Measurements from ENCODE around the gene GRPEL2.

Gene GRPEL2, protein sequence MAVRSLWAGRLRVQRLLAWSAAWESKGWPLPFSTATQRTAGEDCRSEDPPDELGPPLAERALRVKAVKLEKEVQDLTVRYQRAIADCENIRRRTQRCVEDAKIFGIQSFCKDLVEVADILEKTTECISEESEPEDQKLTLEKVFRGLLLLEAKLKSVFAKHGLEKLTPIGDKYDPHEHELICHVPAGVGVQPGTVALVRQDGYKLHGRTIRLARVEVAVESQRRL

GRCh38 chr5:149345147-149345891 is at the start of gene GRPEL2:
Gene GRPEL2 (plus strand): TSS chr5:149345499. CDS start chr5:149345540, 41 bp downstream.
- Mint-ChIP-seq H3K27me3 (no peaks in the 10 kb centered on the region), H3K4me3 (peak within 1 kb of the TSS; percentile 95), H3K4me1 (peaks cover 53% of the 10 kb centered on the region), H3K36me3 (ENCODE audit: low read depth) (peaks cover 45% of the 10 kb centered on the region), H3K9me3 (no peaks in the 10 kb centered on the region), H3K27ac (peak within 1 kb of the TSS; percentile 94)
- ATAC-seq (peak; percentile 99), DNase-seq (peak; percentile 92)

GRCh38 chr5:149297340-149298025 is 47.8 kb upstream of the GRPEL2 start:
- no peak for ATAC-seq
- Mint-ChIP-seq H3K27me3 (peaks cover 2% of the 10 kb centered on the region), H3K9me3 (no peaks in the 10 kb centered on the region), H3K4me1 (peaks cover 18% of the 10 kb centered on the region), H3K36me3 (ENCODE audit: low read depth) (no peaks in the 10 kb centered on the region), H3K27ac (no peak overlapping the region), H3K4me3 (no peak overlapping the region)
- no peak for DNase-seq

GRCh38 chr5:149298163-149298562 is 47.1 kb upstream of the GRPEL2 start:
- no peaks in the 10 kb centered on the region for H3K9me3 Mint-ChIP-seq

DNA sequence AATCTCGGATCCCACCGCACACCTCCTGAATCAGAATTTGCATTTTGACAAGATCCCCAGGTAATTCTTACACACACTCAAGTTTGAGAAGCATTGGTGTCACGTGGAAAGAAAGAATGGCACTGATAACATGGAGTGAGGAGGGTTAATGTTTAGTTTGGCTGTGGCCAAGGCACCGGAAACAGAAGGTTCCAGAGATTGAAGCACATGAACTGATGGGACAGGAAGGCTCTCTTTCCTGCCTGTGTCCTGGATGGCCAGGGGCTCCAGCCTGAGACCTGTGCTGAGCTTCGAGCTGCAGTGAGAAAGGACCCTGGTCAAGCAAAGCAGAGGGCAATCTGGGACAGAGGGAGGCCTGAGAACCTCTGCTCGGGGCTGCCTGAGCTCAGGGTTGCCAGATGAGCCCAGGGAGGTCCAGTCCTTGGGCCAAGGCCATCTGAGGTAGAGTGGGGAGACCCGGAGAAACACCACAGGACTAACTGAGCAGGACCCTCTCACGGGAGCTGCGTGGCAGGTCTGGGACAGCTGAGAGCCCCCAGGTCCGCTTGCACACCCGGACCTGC is 46.4 kb upstream of the GRPEL2 start:
- H3K4me3 Mint-ChIP-seq: no peak overlapping the region
- no peaks in the 10 kb centered on the region for H3K36me3 Mint-ChIP-seq (ENCODE audit: low read depth)
- DNase-seq (no peak), ATAC-seq (no peak)
- peaks cover 18% of the 10 kb centered on the region for H3K4me1 Mint-ChIP-seq
- no peaks in the 10 kb centered on the region for H3K9me3 Mint-ChIP-seq
- no peak overlapping the region for H3K27ac Mint-ChIP-seq
- peaks cover 2% of the 10 kb centered on the region for H3K27me3 Mint-ChIP-seq

More at GRCh38 chr5:149298163-149298562, 47.1 kb upstream of the GRPEL2 start:
- Mint-ChIP-seq H3K4me3 (no peak overlapping the region), H3K27ac (no peak overlapping the region), H3K36me3 (ENCODE audit: low read depth) (no peaks in the 10 kb centered on the region), H3K4me1 (peaks cover 18% of the 10 kb centered on the region), H3K27me3 (peaks cover 2% of the 10 kb centered on the region)
- ATAC-seq (no peak), DNase-seq (no peak)

- Mint-ChIP-seq H3K36me3 (ENCODE audit: low read depth) (no peaks in the 10 kb centered on the region), H3K4me3 (no peak overlapping the region), H3K9me3 (no peaks in the 10 kb centered on the region), H3K4me1 (peaks cover 18% of the 10 kb centered on the region), H3K27me3 (peaks cover 2% of the 10 kb centered on the region), H3K27ac (no peak overlapping the region)
- ATAC-seq (no peak), DNase-seq (no peak)
These were observed 45.7 kb upstream of the GRPEL2 start for GRCh38 chr5:149299451-149300054.

DNA sequence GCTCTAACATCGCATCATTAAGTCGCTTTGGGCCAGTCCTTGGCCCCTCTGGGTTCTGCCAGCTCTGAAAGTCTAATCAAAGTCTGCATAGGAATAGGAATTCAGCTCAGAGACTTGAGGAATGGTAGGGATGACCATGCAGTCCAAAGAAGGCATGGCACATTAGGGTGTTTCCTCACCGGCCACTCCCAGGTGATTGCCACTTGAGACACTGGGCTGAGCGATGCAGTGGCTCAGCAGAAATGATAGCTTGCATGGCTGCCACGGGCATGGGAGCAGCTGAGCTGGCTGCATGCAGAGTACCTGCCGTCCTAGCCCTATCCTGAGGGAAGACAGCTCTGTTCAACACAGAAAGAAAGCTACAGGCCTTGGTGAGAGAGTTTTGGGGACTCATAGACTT is 44.9 kb upstream of the GRPEL2 start:
- no peak for DNase-seq
- no peaks in the 10 kb centered on the region for H3K9me3 Mint-ChIP-seq
- H3K36me3 Mint-ChIP-seq (ENCODE audit: low read depth): no peaks in the 10 kb centered on the region
- peaks cover 2% of the 10 kb centered on the region for H3K27me3 Mint-ChIP-seq
- H3K27ac Mint-ChIP-seq: no peak overlapping the region
- no peak for ATAC-seq
- peaks cover 12% of the 10 kb centered on the region for H3K4me1 Mint-ChIP-seq
- H3K4me3 Mint-ChIP-seq: no peak overlapping the region

DNA sequence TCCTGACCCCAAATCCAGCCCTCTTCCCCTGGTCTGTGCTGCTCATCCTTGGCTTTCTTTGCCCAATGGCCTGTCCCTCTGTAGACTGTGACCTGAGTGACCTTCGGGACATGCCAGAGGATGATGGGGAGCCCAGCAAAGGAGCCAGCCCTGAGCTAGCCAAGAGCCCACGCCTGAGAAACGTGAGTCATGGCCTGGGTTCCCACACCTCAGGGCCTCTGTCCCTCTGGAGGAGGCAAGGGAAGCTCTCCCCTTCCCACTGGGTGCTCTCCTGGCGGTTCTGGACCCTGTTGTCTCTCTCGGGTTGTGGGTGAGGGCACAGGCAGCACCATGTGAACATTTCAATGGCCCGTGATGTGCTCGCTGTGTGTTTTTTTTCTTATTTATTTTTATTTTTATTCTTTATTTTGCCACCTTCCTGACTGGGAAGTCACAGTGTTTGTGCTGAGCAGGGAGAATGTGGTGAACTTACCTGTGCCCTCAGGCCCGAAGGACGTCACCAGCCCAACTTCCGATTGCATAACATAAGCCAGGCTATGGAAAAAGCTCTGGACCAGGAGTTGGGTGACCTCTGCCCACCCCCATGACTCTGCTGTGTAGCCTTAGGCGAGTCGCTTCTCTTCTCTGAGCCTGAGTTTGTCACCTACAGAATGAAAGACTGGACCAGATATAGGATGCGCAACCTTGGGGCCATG is 44.1 kb upstream of the GRPEL2 start:
- Mint-ChIP-seq H3K36me3 (ENCODE audit: low read depth) (no peaks in the 10 kb centered on the region), H3K27ac (no peak overlapping the region), H3K4me1 (peaks cover 11% of the 10 kb centered on the region), H3K27me3 (peaks cover 2% of the 10 kb centered on the region), H3K9me3 (no peaks in the 10 kb centered on the region), H3K4me3 (no peak overlapping the region)
- DNase-seq (no peak), ATAC-seq (no peak)

DNA sequence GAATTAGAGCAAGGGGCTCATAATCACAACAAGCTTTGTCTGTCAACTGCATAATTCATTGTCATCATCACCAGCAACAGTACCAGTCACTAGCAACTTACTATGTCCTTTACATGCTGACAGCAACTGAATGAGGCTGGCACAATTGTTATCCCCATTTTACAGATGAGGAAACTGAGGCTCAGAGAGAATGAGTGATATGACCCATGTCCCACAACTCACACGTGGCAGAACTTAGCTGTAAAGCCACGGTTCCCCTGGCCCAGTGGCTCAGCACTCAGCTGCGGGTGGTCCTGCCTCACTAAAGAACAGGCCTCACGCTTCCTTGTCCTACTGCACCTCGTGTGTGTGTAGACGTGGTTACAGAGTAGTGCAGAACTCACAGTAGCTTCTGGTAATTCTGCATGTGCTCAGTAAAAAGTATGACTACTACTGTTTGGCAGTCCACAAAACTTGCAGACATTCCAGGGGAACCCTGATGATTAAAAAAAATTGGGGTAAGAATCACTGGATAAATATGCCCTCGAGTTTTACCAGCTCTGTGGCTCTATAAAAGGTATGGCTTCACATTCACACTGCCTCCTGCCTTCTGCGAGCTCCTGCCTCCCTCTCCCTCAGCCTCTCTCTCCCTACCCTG is 43.4 kb upstream of the GRPEL2 start:
- Mint-ChIP-seq H3K27me3 (peaks cover 2% of the 10 kb centered on the region), H3K36me3 (ENCODE audit: low read depth) (no peaks in the 10 kb centered on the region), H3K27ac (no peak overlapping the region), H3K4me1 (peaks cover 9% of the 10 kb centered on the region), H3K9me3 (no peaks in the 10 kb centered on the region), H3K4me3 (no peak overlapping the region)
- no peak for ATAC-seq
- no peak for DNase-seq

GRCh38 chr5:149302641-149303040 is 42.7 kb upstream of the GRPEL2 start:
- H3K4me3 Mint-ChIP-seq: no peak overlapping the region
- no peak for ATAC-seq

GRCh38 chr5:149303210-149303609 is 42.1 kb upstream of the GRPEL2 start:
- no peak for ATAC-seq
- Mint-ChIP-seq H3K36me3 (ENCODE audit: low read depth) (no peaks in the 10 kb centered on the region), H3K27me3 (peaks cover 2% of the 10 kb centered on the region), H3K4me3 (no peak overlapping the region), H3K9me3 (no peaks in the 10 kb centered on the region), H3K4me1 (peaks cover 4% of the 10 kb centered on the region), H3K27ac (no peak overlapping the region)
- DNase-seq: no peak

More at GRCh38 chr5:149302641-149303040, 42.7 kb upstream of the GRPEL2 start:
- H3K4me1 Mint-ChIP-seq: peaks cover 9% of the 10 kb centered on the region
- H3K36me3 Mint-ChIP-seq (ENCODE audit: low read depth): no peaks in the 10 kb centered on the region
- H3K27me3 Mint-ChIP-seq: peaks cover 2% of the 10 kb centered on the region
- H3K27ac Mint-ChIP-seq: no peak overlapping the region
- no peaks in the 10 kb centered on the region for H3K9me3 Mint-ChIP-seq
- DNase-seq: no peak

GRCh38 chr5:149304195-149305078 is 40.9 kb upstream of the GRPEL2 start:
- peak; percentile 8 for ATAC-seq
- H3K27me3 Mint-ChIP-seq: peaks cover 2% of the 10 kb centered on the region
- no peak overlapping the region for H3K4me3 Mint-ChIP-seq
- DNase-seq: no peak
- no peaks in the 10 kb centered on the region for H3K9me3 Mint-ChIP-seq
- H3K4me1 Mint-ChIP-seq: no peaks in the 10 kb centered on the region
- H3K27ac Mint-ChIP-seq: no peak overlapping the region
- H3K36me3 Mint-ChIP-seq (ENCODE audit: low read depth): no peaks in the 10 kb centered on the region

DNA sequence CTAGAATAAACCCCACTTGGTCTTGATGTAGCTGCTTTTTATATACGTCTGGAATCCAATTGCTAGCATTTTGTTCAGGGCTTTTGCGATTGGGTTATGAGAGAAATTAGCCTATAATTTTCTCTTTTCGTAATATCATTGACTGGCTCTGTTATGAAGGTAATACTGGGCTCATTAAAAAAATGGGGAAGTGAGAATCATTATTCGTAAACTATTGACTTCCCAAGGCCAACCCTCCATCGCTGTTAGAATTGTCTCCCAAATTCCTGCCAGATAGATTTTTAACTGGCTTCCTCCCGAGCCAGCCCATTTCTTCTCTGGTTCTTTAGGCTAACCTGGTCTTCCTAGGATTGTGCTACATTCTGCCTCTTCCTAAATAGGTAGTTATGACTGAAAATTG is 35.9 kb upstream of the GRPEL2 start:
- H3K27me3 Mint-ChIP-seq: no peaks in the 10 kb centered on the region
- H3K36me3 Mint-ChIP-seq (ENCODE audit: low read depth): no peaks in the 10 kb centered on the region
- H3K4me3 Mint-ChIP-seq: no peak overlapping the region
- no peaks in the 10 kb centered on the region for H3K9me3 Mint-ChIP-seq
- H3K27ac Mint-ChIP-seq: no peak overlapping the region
- DNase-seq: no peak
- no peaks in the 10 kb centered on the region for H3K4me1 Mint-ChIP-seq
- ATAC-seq: no peak

DNA sequence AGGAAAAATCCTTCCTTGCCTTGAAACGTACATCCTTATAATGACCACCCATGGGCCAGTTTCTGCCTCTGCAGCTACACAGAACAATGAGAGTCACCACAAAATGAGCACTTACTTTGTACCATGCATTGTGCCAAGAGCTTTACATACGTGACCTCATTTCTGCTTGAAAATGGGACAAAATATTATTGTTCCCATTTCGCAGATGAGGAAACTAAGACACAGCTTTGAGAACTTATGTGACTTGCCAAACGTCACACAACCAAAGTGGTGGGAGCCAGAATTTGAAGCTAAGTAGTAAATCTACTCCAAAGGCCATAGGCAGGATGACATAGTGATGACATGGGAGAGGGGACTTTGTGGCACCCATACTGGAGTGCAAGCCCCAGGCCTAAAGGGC is 34.8 kb upstream of the GRPEL2 start:
- Mint-ChIP-seq H3K27ac (no peak overlapping the region), H3K9me3 (no peaks in the 10 kb centered on the region), H3K27me3 (no peaks in the 10 kb centered on the region), H3K36me3 (ENCODE audit: low read depth) (no peaks in the 10 kb centered on the region), H3K4me3 (no peak overlapping the region), H3K4me1 (no peaks in the 10 kb centered on the region)
- DNase-seq: no peak
- ATAC-seq: no peak
